HL-60/S4 treated with retinoic acid at 250 ng/mL for 4 days and 3 days (cell line): Measurements from ENCODE around the gene CPNE5.

Experiments used
- in situ Hi-C: fragments of 300-500 bp; cut with MboI; formaldehyde crosslinking; loops from 2 replicates; pipeline ENCODE4 v1.7.0; 2022; ENCODE audit warnings: low sequenced_read_pairs

Gene CPNE5

GRCh38 chr6:36793913-36794712 lies 45.1 kb downstream of the CPNE5 start:
- in situ Hi-C loops: no loop called here

DNA sequence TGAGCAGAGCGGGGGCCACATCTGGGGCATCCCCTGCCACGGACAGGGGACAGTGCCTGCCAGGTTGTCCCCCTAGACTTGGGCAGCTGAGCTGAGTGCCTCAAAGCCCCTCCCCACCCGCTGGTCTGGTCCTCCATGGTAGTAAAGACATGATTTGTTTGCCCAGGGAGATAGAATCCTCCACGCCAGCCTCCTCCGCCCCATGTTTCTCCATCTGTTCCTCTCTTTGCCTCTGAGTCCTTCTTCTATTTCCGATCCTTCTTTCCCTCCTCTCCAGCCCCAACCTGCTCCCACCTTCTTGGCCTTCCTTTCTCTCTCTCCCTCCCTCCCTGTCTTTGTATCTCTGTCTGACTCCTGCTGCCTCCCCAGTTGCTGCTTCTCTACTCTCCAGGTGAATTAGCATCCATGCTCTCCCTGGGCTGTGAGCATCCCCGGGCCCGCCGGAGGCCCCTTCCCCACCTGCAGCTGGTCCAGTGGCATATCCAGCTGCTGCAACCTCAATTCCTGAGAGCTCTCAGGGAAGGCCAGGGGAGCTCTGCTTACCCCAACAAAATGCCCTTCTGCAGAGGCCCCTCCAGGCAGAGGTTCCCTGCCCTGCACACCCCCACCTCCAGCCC lies 45.8 kb downstream of the CPNE5 start:
- in situ Hi-C loops: no loop called here

DNA sequence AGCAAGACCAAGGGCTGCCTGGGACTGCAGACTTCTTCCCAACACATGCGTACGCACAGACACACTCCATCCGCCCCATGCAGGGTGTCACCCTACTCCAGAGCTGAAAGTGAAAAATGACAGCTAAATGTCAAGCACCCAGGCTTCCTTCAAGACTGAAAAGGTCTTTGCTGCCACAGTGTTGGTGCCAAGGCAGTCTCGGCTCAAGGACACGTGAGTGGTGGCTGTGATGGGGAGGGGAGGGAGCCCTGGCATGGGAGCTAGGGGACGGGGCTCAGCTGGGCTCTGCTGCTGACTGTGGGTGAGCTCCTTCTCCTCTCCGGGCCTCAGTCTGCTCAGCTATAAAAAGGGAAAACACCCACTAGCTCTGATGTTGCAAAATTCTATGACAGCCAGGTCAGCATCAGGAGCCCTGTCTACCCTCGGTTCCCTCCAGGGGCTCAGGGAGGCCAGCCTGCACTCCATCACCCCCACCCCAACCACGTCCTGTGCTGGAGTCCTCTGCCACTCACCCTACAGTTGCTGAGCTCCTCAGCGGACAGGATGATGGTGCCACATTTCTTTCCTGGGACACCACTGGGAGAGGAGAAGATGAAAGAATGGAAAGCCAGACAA lies 47.6 kb downstream of the CPNE5 start:
- in situ Hi-C loops: no loop called here

DNA sequence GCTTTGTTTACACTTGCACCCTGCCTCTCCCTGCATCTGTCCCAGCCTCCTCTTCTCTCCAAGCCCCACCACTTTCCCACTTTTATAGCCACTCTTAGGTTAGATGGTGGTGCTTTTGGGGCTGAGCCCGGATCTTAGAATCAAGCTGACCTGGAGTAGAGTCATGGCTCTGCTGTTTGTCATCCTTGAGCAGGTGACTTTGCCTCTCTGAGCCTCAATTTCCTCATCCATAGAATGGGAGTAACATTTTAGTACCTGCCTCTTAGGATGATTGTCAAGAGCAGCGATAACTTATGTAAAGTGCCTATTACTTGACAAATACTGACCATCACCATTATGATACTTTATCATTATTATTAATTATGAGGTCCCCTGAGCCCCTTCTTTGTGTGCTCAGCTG lies 48.2 kb downstream of the CPNE5 start:
- in situ Hi-C loops: no loop called here

DNA sequence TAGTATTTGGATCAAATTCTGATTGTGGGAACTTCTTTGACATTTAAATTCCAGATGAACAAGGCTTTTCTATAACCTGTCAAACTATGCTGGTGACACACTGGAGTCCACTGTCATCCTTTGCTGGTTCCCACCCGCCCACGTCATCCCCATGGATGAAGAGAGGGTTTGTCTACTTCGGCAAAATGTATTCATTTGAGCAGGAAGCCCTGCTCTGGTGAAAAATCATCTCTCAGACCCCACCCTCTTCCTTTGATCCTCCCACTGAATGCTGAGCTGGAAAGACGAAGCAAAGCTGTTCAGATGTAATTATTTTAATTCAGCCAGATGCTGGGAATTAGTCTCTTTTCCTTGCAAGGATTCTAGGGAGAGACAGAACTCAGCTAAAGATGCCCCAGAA lies 50.5 kb downstream of the CPNE5 start:
- in situ Hi-C loops: no loop called here

GRCh38 chr6:36788186-36788585 lies 51.1 kb downstream of the CPNE5 start:
- in situ Hi-C loops: no loop called here

DNA sequence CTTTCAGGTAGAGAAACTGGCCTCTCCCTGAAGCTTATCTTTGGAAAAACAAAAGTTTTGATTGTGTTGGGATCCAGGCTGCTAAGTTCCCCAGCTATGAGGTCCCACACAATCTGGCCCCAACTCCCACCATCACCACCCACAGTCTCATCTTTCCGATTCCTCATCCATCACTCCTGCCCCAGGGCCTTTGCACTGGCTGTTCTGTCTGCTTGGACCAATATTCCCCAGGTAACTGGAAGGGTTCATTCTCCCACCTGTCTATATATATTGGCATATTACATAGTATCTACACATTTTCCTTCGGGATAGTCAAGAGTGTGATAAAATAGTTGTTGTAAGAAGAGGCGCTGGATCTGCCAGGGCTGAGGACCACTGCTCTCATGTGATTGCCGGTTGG lies 52.0 kb downstream of the CPNE5 start:
- in situ Hi-C loops: no loop called here

DNA sequence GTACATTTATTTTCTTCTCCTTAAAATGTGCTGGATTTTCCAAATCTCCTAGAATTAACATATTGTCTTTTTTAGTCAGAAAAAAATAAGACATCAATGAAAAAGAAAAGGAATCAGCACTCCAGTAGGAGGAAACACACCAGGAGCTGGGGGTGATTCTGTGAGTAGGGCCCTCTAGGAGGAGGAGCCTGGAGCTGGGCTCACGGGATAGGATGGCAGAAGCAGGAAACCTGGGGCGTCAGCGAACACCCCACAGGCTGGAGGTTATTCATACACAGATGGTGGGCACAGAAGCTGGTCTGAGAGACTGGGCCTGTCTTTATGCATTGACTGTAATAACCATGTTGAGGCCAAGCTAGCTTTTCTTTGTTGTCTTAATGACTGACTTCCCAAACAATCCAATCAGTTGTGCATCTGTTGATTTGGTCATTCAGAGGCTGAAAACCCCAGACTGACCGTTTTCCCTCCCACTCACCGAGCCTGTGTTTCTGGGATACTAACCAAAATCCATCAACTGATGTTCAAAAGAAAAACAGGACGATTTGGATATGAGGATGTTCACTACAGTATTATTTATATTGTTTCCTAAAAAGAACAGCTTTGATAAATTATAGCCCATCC lies 53.1 kb downstream of the CPNE5 start:
- in situ Hi-C loops: no loop called here

DNA sequence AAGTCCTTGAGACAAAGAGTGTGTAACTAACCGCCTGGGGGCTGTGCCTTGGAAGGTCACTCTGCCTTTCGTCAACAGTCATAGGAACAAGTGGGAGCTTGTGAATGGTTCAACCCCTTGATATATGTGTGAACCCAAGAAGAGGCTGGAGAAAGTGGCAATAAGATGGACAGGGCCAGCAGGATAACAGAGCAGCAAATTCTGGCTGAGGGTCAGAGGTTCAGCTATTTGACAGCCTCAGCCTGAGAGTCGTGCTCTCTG lies 54.9 kb downstream of the CPNE5 start:
- in situ Hi-C loops: no loop called here

DNA sequence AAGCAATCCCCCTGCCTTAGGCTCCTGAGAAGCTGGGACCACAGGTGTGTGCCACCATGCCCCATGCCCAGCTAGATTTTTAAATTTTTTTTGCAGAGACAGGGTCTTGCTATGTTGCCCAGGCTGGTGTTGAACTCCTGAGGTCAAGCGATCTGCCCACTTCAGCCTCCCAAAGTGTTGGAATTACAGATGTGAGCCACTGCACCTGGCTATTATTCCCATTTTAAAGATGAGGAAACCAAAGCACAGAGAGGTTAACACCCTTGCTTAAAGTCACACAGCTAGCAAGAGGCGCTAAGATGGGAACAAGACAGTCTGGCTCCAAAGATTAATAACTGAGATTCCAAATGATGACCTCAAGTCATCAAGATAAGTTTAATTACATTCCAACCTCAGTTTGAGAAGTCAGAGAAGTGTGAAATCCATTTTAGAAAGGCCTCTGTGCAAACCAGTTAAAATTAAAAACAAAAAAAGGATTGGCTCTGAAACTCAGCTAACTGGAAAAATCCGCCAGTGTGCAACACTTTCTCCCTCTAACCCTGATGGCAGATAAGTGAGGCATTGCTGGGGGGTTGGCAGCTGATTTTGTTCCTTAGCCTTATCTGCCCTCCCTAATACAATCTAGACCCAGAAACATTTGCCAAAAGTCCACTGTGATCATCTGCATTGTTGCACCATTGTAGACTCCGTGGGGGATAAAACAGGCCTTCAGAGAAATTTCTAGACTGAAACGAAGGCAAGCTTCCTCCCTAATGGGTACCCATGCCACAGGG lies 55.5 kb downstream of the CPNE5 start:
- in situ Hi-C loops: no loop called here

GRCh38 chr6:36781669-36782068 lies 57.6 kb downstream of the CPNE5 start:
- in situ Hi-C loops: no loop called here

GRCh38 chr6:36780442-36781177 lies 58.6 kb downstream of the CPNE5 start:
- in situ Hi-C loops: no loop called here

DNA sequence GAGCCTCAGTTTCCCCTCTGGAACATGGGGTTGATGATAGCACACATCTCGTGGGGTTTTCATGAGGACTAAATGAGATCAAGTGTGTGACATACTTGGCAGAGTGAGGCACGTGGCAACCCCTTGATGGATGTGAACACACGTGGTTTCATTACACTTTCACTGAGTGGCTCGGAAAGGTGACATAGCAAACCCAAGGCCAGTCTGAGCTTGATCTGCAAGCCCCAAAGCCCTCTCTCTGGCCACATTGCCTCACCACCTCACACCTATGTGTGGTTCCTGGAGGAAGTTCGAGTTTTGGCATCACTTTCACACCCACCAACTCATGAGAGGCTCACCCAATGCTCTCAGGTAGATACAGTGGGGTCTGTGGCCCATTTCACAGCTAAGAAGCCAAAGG lies 60.0 kb downstream of the CPNE5 start:
- in situ Hi-C loops: no loop called here

- in situ Hi-C loops: no loop called here
These were observed 61.4 kb downstream of the CPNE5 start for GRCh38 chr6:36777801-36778200.

DNA sequence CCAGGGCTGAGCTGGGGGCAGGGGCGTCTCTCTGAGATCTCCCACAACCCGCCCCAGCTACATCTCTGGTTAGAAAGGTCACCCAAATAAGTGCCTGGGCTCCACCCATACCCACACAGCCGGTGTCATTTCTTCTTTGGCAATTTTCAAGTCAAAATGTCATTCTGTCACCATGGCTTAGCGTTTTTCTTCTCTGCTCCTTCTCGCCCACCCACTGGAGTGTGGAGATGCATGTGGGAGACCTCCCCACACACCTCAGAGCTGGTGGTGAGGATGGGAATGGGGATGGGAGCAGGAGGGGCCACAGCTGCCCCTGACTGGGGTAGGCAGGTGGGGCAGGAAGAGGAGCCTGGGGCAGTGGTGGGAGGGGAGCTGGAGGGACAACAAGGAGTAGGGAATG lies 63.1 kb downstream of the CPNE5 start:
- in situ Hi-C loops: no loop called here

- in situ Hi-C loops: loop anchor here (25.0 kb wide), 1 partner anchor 438 kb away; no protein-coding TSS in a partner anchor
These were observed 64.9 kb downstream of the CPNE5 start for GRCh38 chr6:36774331-36774730.

- in situ Hi-C loops: loop anchor here (25.0 kb wide), 1 partner anchor 440 kb away; no protein-coding TSS in a partner anchor
These were observed 66.8 kb downstream of the CPNE5 start for GRCh38 chr6:36772397-36772796.

- in situ Hi-C loops: loop anchor here (25.0 kb wide), 1 partner anchor 441 kb away; no protein-coding TSS in a partner anchor
These were observed 68.1 kb downstream of the CPNE5 start for GRCh38 chr6:36771145-36771544.

- in situ Hi-C loops: loop anchor here (5.0 to 25.0 kb wide), 2 partner anchors 242 to 442 kb away; no protein-coding TSS in a partner anchor
These were observed 69.4 kb downstream of the CPNE5 start for GRCh38 chr6:36769676-36770499.
